CD14-positive monocyte (primary cell): ENCODE measurements around the gene NUP54. TPM values are rescaled to one million over a fixed set of nuclear protein-coding genes. Genes with fewer than 3 reads are reported as not detected.

Experiments used
- DNase-seq, 3 donors: peaks; one replicate each; pipeline ENCODE4 v3.0.0-alpha.2; 2011 to 2022
- H2AFZ ChIP-seq: 2 replicates; pipeline ENCODE4 v1.6.0; 2012; ENCODE audit warnings: mild to moderate bottlenecking, low read depth, low read length, inconsistent platforms; ENCODE audit not compliant: insufficient read depth, poor library complexity, severe bottlenecking
- H3K27ac ChIP-seq, 2 donors: 1 replicate in 1 of 2; 2 replicates in 1 of 2; pipeline ENCODE4 v1.5.1; 2012 to 2013; ENCODE audit warnings: low read length in 2 of 2, control low read depth in 1 of 2, inconsistent platforms in 1 of 2, low read depth in 1 of 2, mild to moderate bottlenecking in 1 of 2
- H3K27me3 ChIP-seq, 2 donors: one replicate each; pipeline versions ENCODE4 v1.6.0 to v1.6.1; 2011 to 2013; ENCODE audit warnings: low read length in 2 of 2; ENCODE audit not compliant: control insufficient read depth in 2 of 2, insufficient read depth in 2 of 2
- H3K36me3 ChIP-seq, 2 donors: replicated peaks in 1 of 2; 1 replicate in 1 of 2; 2 replicates in 1 of 2; pipeline versions ENCODE4 v1.5.1 to v1.6.1; 2012 to 2013; ENCODE audit warnings: low read length in 2 of 2, control low read depth in 1 of 2, inconsistent platforms in 1 of 2, mild to moderate bottlenecking in 1 of 2; ENCODE audit not compliant: insufficient read depth in 2 of 2, control insufficient read depth in 1 of 2
- H3K4me1 ChIP-seq, 2 donors: 1 replicate in 1 of 2; 2 replicates in 1 of 2; pipeline versions ENCODE4 v1.5.1 to v1.6.1; 2012 to 2013; ENCODE audit warnings: low read length in 2 of 2, control low read depth in 1 of 2, inconsistent platforms in 1 of 2, mild to moderate bottlenecking in 1 of 2, moderate library complexity in 1 of 2; ENCODE audit not compliant: insufficient read depth in 2 of 2, control insufficient read depth in 1 of 2
- H3K4me2 ChIP-seq: replicated peaks from 2 replicates; pipeline ENCODE3; 2012; ENCODE audit warnings: low read length, moderate library complexity, mild to moderate bottlenecking; ENCODE audit not compliant: poor library complexity, severe bottlenecking; ENCODE audit errors: extremely low read depth
- H3K4me3 ChIP-seq, 3 experiments: fragments of 200-600 bp in 1 of 3; sonication (generic) in 1 of 3; replicated peaks in 1 of 3; 1 replicate in 2 of 3; 2 replicates in 1 of 3; pipeline ENCODE4 v1.5.1; 2011 to 2013; ENCODE audit warnings: low read length in 3 of 3, mild to moderate bottlenecking in 3 of 3, control low read depth in 2 of 3, low read depth in 2 of 3, inconsistent platforms in 1 of 3, moderate library complexity in 1 of 3
- H3K79me2 ChIP-seq: 2 replicates; pipeline ENCODE4 v1.6.0; 2012; ENCODE audit warnings: mild to moderate bottlenecking, control low read depth, inconsistent platforms, low read length, moderate library complexity; ENCODE audit not compliant: insufficient read depth
- H3K9ac ChIP-seq: 2 replicates; pipeline ENCODE4 v1.6.0; 2017; ENCODE audit warnings: low read length, mild to moderate bottlenecking; ENCODE audit not compliant: insufficient read depth, poor library complexity, severe bottlenecking
- H3K9me3 ChIP-seq, 2 donors: replicated peaks in 1 of 2; 1 replicate in 1 of 2; 2 replicates in 1 of 2; pipeline versions ENCODE4 v1.5.1 to v1.6.1; 2012 to 2013; ENCODE audit warnings: low read length in 2 of 2, control low read depth in 1 of 2; ENCODE audit not compliant: control insufficient read depth in 1 of 2, insufficient read depth in 1 of 2
- H4K20me1 ChIP-seq: 2 replicates; pipeline ENCODE4 v1.6.0; 2012; ENCODE audit warnings: mild to moderate bottlenecking, low read length, control low read depth, moderate library complexity; ENCODE audit not compliant: insufficient read depth
- H3K27ac Mint-ChIP-seq, 7 donors: one replicate each; pipeline ENCODE4 v1.8.0; 2020; ENCODE audit warnings: mild to moderate bottlenecking in 7 of 7, mixed read lengths in 7 of 7, moderate library complexity in 6 of 7, inconsistent platforms in 2 of 7
- H3K27me3 Mint-ChIP-seq, 3 donors: one replicate each; pipeline ENCODE4 v1.8.0; 2021 to 2022; ENCODE audit warnings: low read depth in 3 of 3, mild to moderate bottlenecking in 3 of 3, mixed read lengths in 3 of 3, moderate library complexity in 3 of 3, inconsistent platforms in 1 of 3
- H3K36me3 Mint-ChIP-seq, 2 donors: one replicate each; pipeline ENCODE4 v1.8.0; 2020; ENCODE audit warnings: mixed read lengths in 2 of 2, inconsistent platforms in 1 of 2, mild to moderate bottlenecking in 1 of 2
- H3K4me1 Mint-ChIP-seq: one replicate; pipeline ENCODE4 v1.8.0; 2020; ENCODE audit warnings: mild to moderate bottlenecking, mixed read lengths
- H3K4me3 Mint-ChIP-seq, 2 donors: one replicate each; pipeline ENCODE4 v1.8.0; 2020; ENCODE audit warnings: mild to moderate bottlenecking in 2 of 2, mixed read lengths in 2 of 2, moderate library complexity in 1 of 2
- H3K9me3 Mint-ChIP-seq, 7 donors: one replicate each; pipeline ENCODE4 v1.8.0; 2020 to 2022; ENCODE audit warnings: mixed read lengths in 7 of 7, mild to moderate bottlenecking in 6 of 7, moderate library complexity in 6 of 7, inconsistent platforms in 2 of 7
- WGBS: methylation state at CpG from one replicate; pipeline ENCODE4 v1.1.5; 2013; ENCODE audit warnings: missing lambda C conversion rate; ENCODE audit not compliant: insufficient coverage; 5-methylcytosine and 5-hydroxymethylcytosine counted together
- intact Hi-C, 2 donors: fragments of 100-400 bp; cut with micrococcal nuclease; formaldehyde crosslinking; loops; one replicate each; pipeline versions ENCODE4 v1.15.0 to v1.15.1; 2023
- polyA plus RNA-seq, 3 donors: library from polyadenylated mRNA; depleted of rRNA in 1 of 3; unstranded in 2 of 3; stranded (reverse) in 1 of 3; fragments of 300-500 nt in 2 of 3; fragments of >200 nt in 1 of 3; fragmentation: Illumina TruSeq in 2 of 3; gene quantifications; 1 replicate in 2 of 3; 2 replicates in 1 of 3; pipeline ENCODE4 v1.2.3, GENCODE V29; 2012 to 2021
- TF ChIP-seq, protein P1 (sequence below): fragments of 200-600 bp; IDR thresholded peaks from one replicate; pipeline ENCODE4 v1.8.0; 2022; ENCODE audit warnings: antibody characterized with exemption, mild to moderate bottlenecking

Gene NUP54
- polyA plus RNA-seq, 3 donors = 15.0 to 25.0 (median 16.2) TPM

DNA sequence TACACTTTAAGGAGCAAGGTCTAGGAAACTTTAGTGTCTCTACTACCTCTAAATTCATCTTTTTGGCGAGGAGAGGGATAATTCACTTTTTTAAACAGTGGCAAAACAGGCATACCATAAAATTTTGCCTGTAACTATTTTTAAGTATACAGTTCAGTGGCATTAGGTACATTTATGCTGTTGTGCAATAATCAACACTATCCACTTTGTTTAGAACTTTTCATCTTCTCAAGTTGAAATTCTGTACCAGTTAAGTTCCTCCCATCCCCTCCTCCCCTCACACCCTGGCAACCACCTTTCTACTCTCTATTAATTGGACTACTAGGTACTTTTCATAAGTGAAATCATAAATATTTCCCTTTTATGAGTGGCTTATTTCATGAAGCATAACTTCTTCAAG is 31.4 kb downstream of the NUP54 start:
- H3K9me3 ChIP-seq = no peaks in the 10 kb centered on the region
- intact Hi-C loops = no loop called here
- H3K9ac ChIP-seq = no peak overlapping the region
- Mint-ChIP-seq H3K27me3 (no peaks in the 10 kb centered on the region), H3K9me3 (no peaks in the 10 kb centered on the region), H3K4me1 (no peaks in the 10 kb centered on the region), H3K4me3 (no peak overlapping the region), H3K36me3 (peaks cover 57 to 80% of the 10 kb centered on the region in 2 donors), H3K27ac (no peak overlapping the region)
- H2AFZ ChIP-seq = no peak overlapping the region
- H3K36me3 ChIP-seq = peaks cover 78 to 93% of the 10 kb centered on the region in 2 donors
- H3K4me3 ChIP-seq = no peak overlapping the region
- no peaks in the 10 kb centered on the region for H3K4me1 ChIP-seq
- DNase-seq = no peak
- H3K79me2 ChIP-seq = no peaks in the 10 kb centered on the region
- TF ChIP-seq, protein P1, sequence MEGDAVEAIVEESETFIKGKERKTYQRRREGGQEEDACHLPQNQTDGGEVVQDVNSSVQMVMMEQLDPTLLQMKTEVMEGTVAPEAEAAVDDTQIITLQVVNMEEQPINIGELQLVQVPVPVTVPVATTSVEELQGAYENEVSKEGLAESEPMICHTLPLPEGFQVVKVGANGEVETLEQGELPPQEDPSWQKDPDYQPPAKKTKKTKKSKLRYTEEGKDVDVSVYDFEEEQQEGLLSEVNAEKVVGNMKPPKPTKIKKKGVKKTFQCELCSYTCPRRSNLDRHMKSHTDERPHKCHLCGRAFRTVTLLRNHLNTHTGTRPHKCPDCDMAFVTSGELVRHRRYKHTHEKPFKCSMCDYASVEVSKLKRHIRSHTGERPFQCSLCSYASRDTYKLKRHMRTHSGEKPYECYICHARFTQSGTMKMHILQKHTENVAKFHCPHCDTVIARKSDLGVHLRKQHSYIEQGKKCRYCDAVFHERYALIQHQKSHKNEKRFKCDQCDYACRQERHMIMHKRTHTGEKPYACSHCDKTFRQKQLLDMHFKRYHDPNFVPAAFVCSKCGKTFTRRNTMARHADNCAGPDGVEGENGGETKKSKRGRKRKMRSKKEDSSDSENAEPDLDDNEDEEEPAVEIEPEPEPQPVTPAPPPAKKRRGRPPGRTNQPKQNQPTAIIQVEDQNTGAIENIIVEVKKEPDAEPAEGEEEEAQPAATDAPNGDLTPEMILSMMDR = no peak
- no peak overlapping the region for H3K4me2 ChIP-seq
- no CpG with 5 or more reads among the region's 1 CpG for WGBS
- no peak overlapping the region for H3K27ac ChIP-seq
- no peaks in the 10 kb centered on the region for H3K27me3 ChIP-seq
- no peaks in the 10 kb centered on the region for H4K20me1 ChIP-seq

DNA sequence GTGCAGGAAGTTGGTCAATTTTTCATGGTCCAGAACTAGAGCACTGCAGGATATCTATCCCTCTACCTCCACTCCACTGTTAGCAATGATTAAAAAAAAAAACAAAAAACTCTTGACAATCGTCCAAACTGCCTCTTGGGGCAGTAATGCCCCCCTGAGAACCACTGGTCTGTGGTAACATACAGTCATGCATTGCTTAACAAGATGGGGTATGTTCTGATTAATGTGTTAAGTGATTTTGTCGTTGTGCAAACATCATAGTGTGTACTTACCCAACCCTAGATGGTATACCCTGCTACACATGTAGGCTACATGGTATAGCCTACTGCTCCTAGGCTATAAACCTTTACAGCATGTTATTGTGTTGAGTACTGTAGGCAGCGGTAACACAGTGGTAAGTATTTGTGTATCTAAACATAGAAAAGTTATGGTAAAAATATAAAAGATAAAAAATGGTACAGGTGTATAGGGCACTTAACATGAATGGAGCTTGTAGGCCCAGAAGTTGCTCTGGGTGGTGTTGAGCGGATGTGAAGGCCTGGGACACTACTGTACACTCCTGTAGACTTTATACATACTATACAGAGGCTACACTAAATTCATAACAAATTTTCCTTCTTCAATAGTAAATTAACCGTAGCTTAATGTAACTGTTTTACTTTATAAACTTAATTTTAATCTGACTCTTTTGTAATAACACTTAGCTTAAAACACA is 39.6 kb downstream of the NUP54 start:
- Histone ChIP-seq H3K4me3 (no peak overlapping the region), H3K36me3 (peaks cover 9 to 17% of the 10 kb centered on the region in 2 donors), H2AFZ (no peak overlapping the region), H3K9me3 (no peaks in the 10 kb centered on the region), H4K20me1 (no peaks in the 10 kb centered on the region), H3K27ac (no peak overlapping the region), H3K4me2 (no peak overlapping the region), H3K79me2 (no peaks in the 10 kb centered on the region), H3K27me3 (no peaks in the 10 kb centered on the region), H3K4me1 (no peaks in the 10 kb centered on the region), H3K9ac (no peak overlapping the region)
- H3K9me3 Mint-ChIP-seq = no peaks in the 10 kb centered on the region
- no peak overlapping the region for H3K4me3 Mint-ChIP-seq
- intact Hi-C loops = no loop called here
- TF ChIP-seq, protein P1 = peak; percentile 19
- H3K27me3 Mint-ChIP-seq = peaks cover 0 to 2% (median 0%) of the 10 kb centered on the region in 3 donors
- H3K36me3 Mint-ChIP-seq = peaks cover 10 to 13% of the 10 kb centered on the region in 2 donors
- H3K4me1 Mint-ChIP-seq = peaks cover 1% of the 10 kb centered on the region
- H3K27ac Mint-ChIP-seq = no peak overlapping the region
- 80% methylated on average over 1 of the region's 5 CpGs for WGBS
- DNase-seq = peak; percentile 3 to 49 (median 24)
